AG04450 (cell line): ENCODE measurements around the gene CHN1. TPM values are rescaled to one million over a fixed set of nuclear protein-coding genes. Genes with fewer than 3 reads are reported as not detected.

ENCODE experiments used
- CTCF ChIA-PET: fragments of 300-600, 350-600 bp; formaldehyde crosslinking; extraction: SDS; loops from one replicate; lab custom pipeline; 2022; ENCODE audit warnings: antibody characterized with exemption, inconsistent platforms; lab: Charles Lee
- POLR2A ChIA-PET: fragments of 350-600 bp; formaldehyde crosslinking; extraction: SDS; loops from one replicate; lab custom pipeline; 2021; ENCODE audit warnings: antibody characterized with exemption, inconsistent platforms; lab: Yijun Ruan, JAX
- DNase-seq: peaks from one replicate; pipeline ENCODE4 v3.0.0-alpha.2; 2011; ENCODE audit warnings: low read depth, low spot score
- H3K27ac ChIP-seq: one replicate; pipeline ENCODE4 v1.5.1; 2012; ENCODE audit warnings: low read depth, low read length, control low read depth
- H3K27me3 ChIP-seq: one replicate; pipeline ENCODE4 v1.6.0; 2012; ENCODE audit warnings: low read length; ENCODE audit not compliant: control insufficient read depth, insufficient read depth
- H3K4me3 ChIP-seq: 2 replicates; pipeline ENCODE4 v1.5.1; 2011; ENCODE audit warnings: mild to moderate bottlenecking, low read depth, low read length, control low read depth
- H3K9me3 ChIP-seq: 2 replicates; pipeline ENCODE4 v1.5.1; 2012; ENCODE audit warnings: low read length; ENCODE audit not compliant: control insufficient read depth, insufficient read depth
- polyA minus RNA-seq: library from RNA; depleted of rRNA, polyadenylated mRNA; stranded (reverse); fragments of >200 nt; gene quantifications from 2 replicates; pipeline ENCODE4 v1.2.3, GENCODE V29; 2011; rRNA and poly(A)+ RNA removed
- polyA plus RNA-seq: library from polyadenylated mRNA; depleted of rRNA; stranded (reverse); fragments of >200 nt; gene quantifications from 2 replicates; pipeline ENCODE4 v1.2.3, GENCODE V29; 2011; rRNA removed
- TF ChIP-seq, protein P1 (sequence below): IDR thresholded peaks from 2 replicates; pipeline ENCODE4 v1.5.1; 2011; ENCODE audit warnings: low read depth, low read length, control low read depth, inconsistent platforms

CHN1 gene, protein sequence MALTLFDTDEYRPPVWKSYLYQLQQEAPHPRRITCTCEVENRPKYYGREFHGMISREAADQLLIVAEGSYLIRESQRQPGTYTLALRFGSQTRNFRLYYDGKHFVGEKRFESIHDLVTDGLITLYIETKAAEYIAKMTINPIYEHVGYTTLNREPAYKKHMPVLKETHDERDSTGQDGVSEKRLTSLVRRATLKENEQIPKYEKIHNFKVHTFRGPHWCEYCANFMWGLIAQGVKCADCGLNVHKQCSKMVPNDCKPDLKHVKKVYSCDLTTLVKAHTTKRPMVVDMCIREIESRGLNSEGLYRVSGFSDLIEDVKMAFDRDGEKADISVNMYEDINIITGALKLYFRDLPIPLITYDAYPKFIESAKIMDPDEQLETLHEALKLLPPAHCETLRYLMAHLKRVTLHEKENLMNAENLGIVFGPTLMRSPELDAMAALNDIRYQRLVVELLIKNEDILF
- polyA plus RNA-seq (207 and 258 TPM in 2 replicates), polyA minus RNA-seq (105 and 133 TPM in 2 replicates)

DNA sequence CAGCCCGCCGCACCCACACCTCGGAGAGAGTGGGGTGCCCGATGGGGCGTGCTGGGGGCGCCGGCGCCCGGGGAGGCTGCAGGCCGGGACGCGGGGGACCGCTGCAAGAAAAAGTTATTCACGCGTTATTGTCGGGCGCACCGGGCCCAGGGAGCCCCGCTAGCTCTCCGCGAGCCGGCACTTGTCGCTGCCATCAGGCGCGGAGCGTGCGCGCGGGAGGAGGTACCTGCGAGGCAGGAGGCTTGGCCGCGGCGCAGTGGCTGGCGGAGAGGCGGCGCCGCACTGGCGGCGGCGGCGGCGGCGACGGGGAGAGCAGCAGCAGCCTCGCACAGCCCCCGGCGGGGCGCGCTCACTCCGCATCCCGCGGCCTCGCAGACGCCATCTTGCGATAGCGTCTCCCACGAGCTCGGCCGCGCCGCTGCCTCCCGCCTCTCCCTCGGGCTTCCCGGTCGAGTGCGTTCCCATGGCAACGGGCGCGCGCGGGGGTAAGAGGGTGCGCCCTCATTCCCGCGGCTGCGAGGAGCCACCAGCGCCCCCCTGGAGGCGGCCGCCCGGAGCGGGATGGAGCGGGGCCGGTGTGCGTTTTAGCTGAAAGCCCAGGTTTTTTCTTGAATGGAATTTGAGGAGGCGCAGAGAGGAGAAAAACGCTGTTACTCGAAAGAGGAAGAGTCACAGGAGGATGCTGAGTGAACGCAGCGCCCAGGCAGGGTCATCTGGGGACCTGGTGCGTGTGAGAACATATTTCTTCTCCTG, at the start of gene CHN1:
Gene CHN1 (minus strand): TSS at position 402 of the 753 bp plus-strand sequence. CDS start 469 bp downstream, outside the sequence.
- peak; percentile 45 for DNase-seq
- H3K27ac ChIP-seq = no peak within 1 kb of the TSS
- TF ChIP-seq, protein P1, sequence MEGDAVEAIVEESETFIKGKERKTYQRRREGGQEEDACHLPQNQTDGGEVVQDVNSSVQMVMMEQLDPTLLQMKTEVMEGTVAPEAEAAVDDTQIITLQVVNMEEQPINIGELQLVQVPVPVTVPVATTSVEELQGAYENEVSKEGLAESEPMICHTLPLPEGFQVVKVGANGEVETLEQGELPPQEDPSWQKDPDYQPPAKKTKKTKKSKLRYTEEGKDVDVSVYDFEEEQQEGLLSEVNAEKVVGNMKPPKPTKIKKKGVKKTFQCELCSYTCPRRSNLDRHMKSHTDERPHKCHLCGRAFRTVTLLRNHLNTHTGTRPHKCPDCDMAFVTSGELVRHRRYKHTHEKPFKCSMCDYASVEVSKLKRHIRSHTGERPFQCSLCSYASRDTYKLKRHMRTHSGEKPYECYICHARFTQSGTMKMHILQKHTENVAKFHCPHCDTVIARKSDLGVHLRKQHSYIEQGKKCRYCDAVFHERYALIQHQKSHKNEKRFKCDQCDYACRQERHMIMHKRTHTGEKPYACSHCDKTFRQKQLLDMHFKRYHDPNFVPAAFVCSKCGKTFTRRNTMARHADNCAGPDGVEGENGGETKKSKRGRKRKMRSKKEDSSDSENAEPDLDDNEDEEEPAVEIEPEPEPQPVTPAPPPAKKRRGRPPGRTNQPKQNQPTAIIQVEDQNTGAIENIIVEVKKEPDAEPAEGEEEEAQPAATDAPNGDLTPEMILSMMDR = peak; percentile 19
- CTCF ChIA-PET = interaction anchor here (0.6 to 2.6 kb wide), 12 partner anchors 11 to 308 kb away, joined by 3 to 11 read pairs (median 4); no protein-coding TSS in a partner anchor
- no peaks in the 10 kb centered on the region for H3K9me3 ChIP-seq
- H3K27me3 ChIP-seq = peaks cover 14% of the 10 kb centered on the region
- peak within 1 kb of the TSS; percentile 66 for H3K4me3 ChIP-seq
- POLR2A ChIA-PET = interaction anchor here (0.6 kb wide), 1 partner anchor 163 kb away, joined by 3 read pairs; the partner anchor contains the start of gene ATF2

DNA sequence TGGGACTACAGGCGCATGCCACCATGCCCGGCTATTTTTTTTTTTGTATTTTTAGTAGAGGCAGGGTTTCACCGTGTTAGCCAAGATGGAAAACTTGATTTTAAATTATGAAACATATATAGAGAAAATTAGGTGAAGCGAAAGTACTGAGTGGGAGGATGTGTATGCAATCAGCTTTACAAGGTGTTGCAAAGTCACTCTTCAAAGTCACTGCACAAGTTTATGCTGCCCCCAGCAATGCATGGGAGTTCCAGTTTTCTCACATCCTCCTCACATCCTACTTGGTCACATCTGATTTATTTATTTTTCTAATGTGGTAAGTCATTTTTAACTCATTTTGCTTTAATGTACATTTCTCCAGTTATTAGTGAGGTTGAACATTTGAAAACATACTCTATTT, 49.2 kb upstream of the CHN1 start:
- TF ChIP-seq, protein P1 = no peak
- CTCF ChIA-PET = no interaction called here
- DNase-seq = no peak
- H3K4me3 ChIP-seq = no peak overlapping the region
- H3K27me3 ChIP-seq = no peaks in the 10 kb centered on the region
- POLR2A ChIA-PET = no interaction called here
- no peaks in the 10 kb centered on the region for H3K9me3 ChIP-seq
- H3K27ac ChIP-seq = no peak overlapping the region

DNA sequence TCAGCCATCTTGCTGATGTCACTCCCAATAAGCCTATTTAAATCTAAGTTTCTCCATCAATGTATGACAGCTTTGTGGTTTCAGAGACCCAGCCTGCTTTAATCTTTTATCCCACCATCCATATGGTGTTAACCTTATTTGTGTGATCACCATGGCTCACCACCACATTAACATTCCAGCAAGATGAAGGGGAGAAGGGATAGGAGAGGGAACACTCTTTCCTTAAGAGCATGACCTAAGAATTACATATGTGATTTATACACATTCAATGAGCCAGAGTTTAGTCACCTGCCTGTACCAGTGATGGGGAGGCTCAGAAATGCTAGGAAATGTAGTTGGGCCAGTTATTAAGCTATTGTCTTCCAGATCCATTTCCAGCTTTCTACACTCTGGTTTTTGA, 44.5 kb upstream of the CHN1 start:
- H3K9me3 ChIP-seq = no peaks in the 10 kb centered on the region
- ChIA-PET CTCF (interaction anchor here (1.0 kb wide), 1 partner anchor 61 kb away, joined by 3 read pairs; no protein-coding TSS in a partner anchor), POLR2A (no interaction called here)
- H3K4me3 ChIP-seq = no peak overlapping the region
- H3K27ac ChIP-seq = no peak overlapping the region
- H3K27me3 ChIP-seq = no peaks in the 10 kb centered on the region
- TF ChIP-seq, protein P1 = no peak
- DNase-seq = no peak

DNA sequence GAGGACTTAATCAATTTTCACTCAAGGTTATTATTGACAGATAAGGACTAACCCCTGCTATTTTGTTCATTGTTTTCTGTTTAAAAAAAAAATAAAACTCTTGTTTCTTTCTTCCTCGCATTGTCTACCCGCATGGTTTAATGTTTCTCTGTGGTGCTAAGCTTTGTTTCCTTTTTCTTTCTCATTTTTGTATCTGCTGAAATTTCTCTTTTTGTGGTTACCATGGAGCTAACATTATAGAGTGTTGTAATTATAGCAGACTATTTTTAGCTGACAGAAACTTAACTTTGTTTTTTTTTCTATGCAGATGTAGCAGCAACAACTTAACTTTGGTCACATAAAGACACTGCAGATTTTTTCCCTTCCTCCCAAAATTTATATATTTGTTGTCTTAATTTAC, 43.1 kb upstream of the CHN1 start:
- H3K4me3 ChIP-seq = no peak overlapping the region
- POLR2A ChIA-PET = interaction anchor here (0.6 kb wide), 1 partner anchor 551 kb away, joined by 3 read pairs; no protein-coding TSS in a partner anchor
- H3K27ac ChIP-seq = no peak overlapping the region
- H3K9me3 ChIP-seq = no peaks in the 10 kb centered on the region
- H3K27me3 ChIP-seq = no peaks in the 10 kb centered on the region
- CTCF ChIA-PET = interaction anchor here (1.2 kb wide), 1 partner anchor 351 kb away, joined by 3 read pairs; no protein-coding TSS in a partner anchor
- TF ChIP-seq, protein P1 = no peak
- DNase-seq = no peak
